ENCODE results near the gene NFIA.

Gene NFIA

GRCh38 chr1:61231795-61232194, 149.4 kb downstream of the NFIA start:
- Histone ChIP-seq H3K23ac (ENCODE audit: low read length) (no peak overlapping the region), H3K4ac (ENCODE audit: low read depth, low read length) (no peak overlapping the region), H3K36me3 (ENCODE audit: control insufficient read depth in 1 of 2, insufficient read depth in 2 of 2, low read length in 2 of 2) (no peaks in the 10 kb centered on the region), H3K9me3 (ENCODE audit: insufficient read depth, low read depth, low read length) (no peaks in the 10 kb centered on the region), H2BK120ac (ENCODE audit: insufficient read depth, low read length, poor library complexity) (no peak overlapping the region), H3K4me3 (ENCODE audit: low read depth, low read length) (no peak overlapping the region), H2BK5ac (ENCODE audit: low read depth, low read length, poor library complexity) (no peak overlapping the region), H4K12ac (ENCODE audit: low read depth, low read length) (no peak overlapping the region), H2BK12ac (ENCODE audit: low read length) (no peak overlapping the region), H3K4me1 (ENCODE audit: control insufficient read depth in 1 of 2, insufficient read depth in 2 of 2, low read length in 2 of 2) (no peaks in the 10 kb centered on the region), H3K79me1 (ENCODE audit: low read length) (no peaks in the 10 kb centered on the region), H3K14ac (ENCODE audit: low read length) (no peak overlapping the region), H3K27me3 (ENCODE audit: insufficient read depth, low read length) (no peaks in the 10 kb centered on the region), H2AFZ (ENCODE audit: insufficient read depth, low read length, poor library complexity) (no peak overlapping the region), H3K18ac (ENCODE audit: low read length) (no peak overlapping the region), H4K8ac (ENCODE audit: low read depth, low read length) (no peak overlapping the region), H3K27ac (ENCODE audit: low read depth, low read length) (no peak overlapping the region), H3K9ac (ENCODE audit: low read length) (no peak overlapping the region), H2AK5ac (ENCODE audit: low read length) (no peak overlapping the region), H3K79me2 (ENCODE audit: control insufficient read depth, insufficient read depth, low read length, poor library complexity) (no peaks in the 10 kb centered on the region), H3K4me2 (ENCODE audit: low read length) (no peak overlapping the region), H4K91ac (ENCODE audit: low read depth, low read length) (no peak overlapping the region)
- DNase-seq, result no peak
- WGBS (ENCODE audit: extremely low coverage, insufficient coverage, insufficient read length), result no CpG with 5 or more reads among the region's 2 CpGs

GRCh38 chr1:61233121-61233660, 150.8 kb downstream of the NFIA start:
- H3K4me1 ChIP-seq (ENCODE audit: control insufficient read depth in 1 of 2, insufficient read depth in 2 of 2, low read length in 2 of 2), result no peaks in the 10 kb centered on the region
- H2BK12ac ChIP-seq (ENCODE audit: low read length), result no peak overlapping the region
- no peak overlapping the region for H3K23ac ChIP-seq (ENCODE audit: low read length)
- DNase-seq, result no peak
- no peaks in the 10 kb centered on the region for H3K79me1 ChIP-seq (ENCODE audit: low read length)
- H3K14ac ChIP-seq (ENCODE audit: low read length), result no peak overlapping the region
- H2BK120ac ChIP-seq (ENCODE audit: insufficient read depth, low read length, poor library complexity), result no peak overlapping the region
- no peak overlapping the region for H2AK5ac ChIP-seq (ENCODE audit: low read length)
- no peak overlapping the region for H3K4me2 ChIP-seq (ENCODE audit: low read length)
- no peak overlapping the region for H3K18ac ChIP-seq (ENCODE audit: low read length)
- no peak overlapping the region for H2BK5ac ChIP-seq (ENCODE audit: low read depth, low read length, poor library complexity)
- H3K79me2 ChIP-seq (ENCODE audit: control insufficient read depth, insufficient read depth, low read length, poor library complexity), result no peaks in the 10 kb centered on the region
- H4K91ac ChIP-seq (ENCODE audit: low read depth, low read length), result no peak overlapping the region
- H3K4me3 ChIP-seq (ENCODE audit: low read depth, low read length), result no peak overlapping the region
- WGBS (ENCODE audit: extremely low coverage, insufficient coverage, insufficient read length), result no CpG with 5 or more reads among the region's 6 CpGs
- H3K27me3 ChIP-seq (ENCODE audit: insufficient read depth, low read length), result no peaks in the 10 kb centered on the region
- no peak overlapping the region for H3K4ac ChIP-seq (ENCODE audit: low read depth, low read length)
- H3K9me3 ChIP-seq (ENCODE audit: insufficient read depth, low read depth, low read length), result no peaks in the 10 kb centered on the region
- no peak overlapping the region for H2AFZ ChIP-seq (ENCODE audit: insufficient read depth, low read length, poor library complexity)
- H4K8ac ChIP-seq (ENCODE audit: low read depth, low read length), result no peak overlapping the region
- H3K27ac ChIP-seq (ENCODE audit: low read depth, low read length), result no peak overlapping the region
- no peaks in the 10 kb centered on the region for H3K36me3 ChIP-seq (ENCODE audit: control insufficient read depth in 1 of 2, insufficient read depth in 2 of 2, low read length in 2 of 2)
- no peak overlapping the region for H3K9ac ChIP-seq (ENCODE audit: low read length)
- H4K12ac ChIP-seq (ENCODE audit: low read depth, low read length), result no peak overlapping the region

GRCh38 chr1:61234587-61234919, 152.2 kb downstream of the NFIA start:
- Histone ChIP-seq H3K4ac (ENCODE audit: low read depth, low read length) (no peak overlapping the region), H3K79me1 (ENCODE audit: low read length) (no peaks in the 10 kb centered on the region), H3K27me3 (ENCODE audit: insufficient read depth, low read length) (no peaks in the 10 kb centered on the region), H3K14ac (ENCODE audit: low read length) (no peak overlapping the region), H3K27ac (ENCODE audit: low read depth, low read length) (no peak overlapping the region), H3K9ac (ENCODE audit: low read length) (no peak overlapping the region), H3K18ac (ENCODE audit: low read length) (no peak overlapping the region), H3K9me3 (ENCODE audit: insufficient read depth, low read depth, low read length) (no peaks in the 10 kb centered on the region), H4K12ac (ENCODE audit: low read depth, low read length) (no peak overlapping the region), H3K79me2 (ENCODE audit: control insufficient read depth, insufficient read depth, low read length, poor library complexity) (no peaks in the 10 kb centered on the region), H2BK120ac (ENCODE audit: insufficient read depth, low read length, poor library complexity) (no peak overlapping the region), H3K4me3 (ENCODE audit: low read depth, low read length) (no peak overlapping the region), H3K4me1 (ENCODE audit: control insufficient read depth in 1 of 2, insufficient read depth in 2 of 2, low read length in 2 of 2) (no peaks in the 10 kb centered on the region), H2BK5ac (ENCODE audit: low read depth, low read length, poor library complexity) (no peak overlapping the region), H3K23ac (ENCODE audit: low read length) (no peak overlapping the region), H3K4me2 (ENCODE audit: low read length) (no peak overlapping the region), H2AFZ (ENCODE audit: insufficient read depth, low read length, poor library complexity) (no peak overlapping the region), H2BK12ac (ENCODE audit: low read length) (no peak overlapping the region), H2AK5ac (ENCODE audit: low read length) (no peak overlapping the region), H4K8ac (ENCODE audit: low read depth, low read length) (no peak overlapping the region), H3K36me3 (ENCODE audit: control insufficient read depth in 1 of 2, insufficient read depth in 2 of 2, low read length in 2 of 2) (no peaks in the 10 kb centered on the region), H4K91ac (ENCODE audit: low read depth, low read length) (no peak overlapping the region)
- WGBS (ENCODE audit: extremely low coverage, insufficient coverage, insufficient read length), result no CpG with 5 or more reads among the region's 3 CpGs
- no peak for DNase-seq

- no peak overlapping the region for H2BK120ac ChIP-seq (ENCODE audit: insufficient read depth, low read length, poor library complexity)
- H3K23ac ChIP-seq (ENCODE audit: low read length), result no peak overlapping the region
- H4K91ac ChIP-seq (ENCODE audit: low read depth, low read length), result no peak overlapping the region
- H4K12ac ChIP-seq (ENCODE audit: low read depth, low read length), result no peak overlapping the region
- no peak overlapping the region for H2AK5ac ChIP-seq (ENCODE audit: low read length)
- no peak for DNase-seq
- no peaks in the 10 kb centered on the region for H3K36me3 ChIP-seq (ENCODE audit: control insufficient read depth in 1 of 2, insufficient read depth in 2 of 2, low read length in 2 of 2)
- no peaks in the 10 kb centered on the region for H3K79me2 ChIP-seq (ENCODE audit: control insufficient read depth, insufficient read depth, low read length, poor library complexity)
- H2AFZ ChIP-seq (ENCODE audit: insufficient read depth, low read length, poor library complexity), result no peak overlapping the region
- WGBS (ENCODE audit: extremely low coverage, insufficient coverage, insufficient read length), result no CpG with 5 or more reads among the region's 1 CpG
- H3K4me3 ChIP-seq (ENCODE audit: low read depth, low read length), result no peak overlapping the region
- no peaks in the 10 kb centered on the region for H3K9me3 ChIP-seq (ENCODE audit: insufficient read depth, low read depth, low read length)
- no peak overlapping the region for H4K8ac ChIP-seq (ENCODE audit: low read depth, low read length)
- no peak overlapping the region for H3K27ac ChIP-seq (ENCODE audit: low read depth, low read length)
- H3K4me1 ChIP-seq (ENCODE audit: control insufficient read depth in 1 of 2, insufficient read depth in 2 of 2, low read length in 2 of 2), result no peaks in the 10 kb centered on the region
- H3K9ac ChIP-seq (ENCODE audit: low read length), result no peak overlapping the region
- no peak overlapping the region for H3K18ac ChIP-seq (ENCODE audit: low read length)
- H3K79me1 ChIP-seq (ENCODE audit: low read length), result no peaks in the 10 kb centered on the region
- H3K4ac ChIP-seq (ENCODE audit: low read depth, low read length), result no peak overlapping the region
- no peak overlapping the region for H3K14ac ChIP-seq (ENCODE audit: low read length)
- no peaks in the 10 kb centered on the region for H3K27me3 ChIP-seq (ENCODE audit: insufficient read depth, low read length)
- H2BK12ac ChIP-seq (ENCODE audit: low read length), result no peak overlapping the region
- H2BK5ac ChIP-seq (ENCODE audit: low read depth, low read length, poor library complexity), result no peak overlapping the region
- no peak overlapping the region for H3K4me2 ChIP-seq (ENCODE audit: low read length)
Measured at GRCh38 chr1:61237147-61237546, 154.8 kb downstream of the NFIA start.

Measured in trophoblast cell (in vitro differentiated cells and primary cell).